NB4 (cell line): ENCODE measurements around the gene LTBP4.

Source experiments
- DNase-seq: peaks from one replicate; pipeline ENCODE4 v3.0.0; 2010; ENCODE audit warnings: low read depth
- H3K4me3 ChIP-seq: one replicate; pipeline ENCODE4 v1.5.1; 2011; ENCODE audit warnings: mild to moderate bottlenecking, low read depth, low read length, moderate library complexity
- CTCF ChIP-seq: IDR thresholded peaks from one replicate; pipeline ENCODE4 v1.5.1; 2012; ENCODE audit warnings: low read depth, low read length
- MYC ChIP-seq: IDR thresholded peaks from 2 replicates; pipeline ENCODE4 v1.6.1; 2011; ENCODE audit warnings: low read depth, low read length
- POLR2A ChIP-seq: IDR thresholded peaks from 2 replicates; pipeline ENCODE4 v1.6.1; 2011; ENCODE audit warnings: mild to moderate bottlenecking; ENCODE audit not compliant: insufficient read length; ENCODE audit errors: extremely low read depth
- TF ChIP-seq, protein P1 (sequence below): IDR thresholded peaks from 2 replicates; pipeline ENCODE4 v1.6.1; 2011; ENCODE audit warnings: low read depth, low read length

The LTBP4 gene, protein sequence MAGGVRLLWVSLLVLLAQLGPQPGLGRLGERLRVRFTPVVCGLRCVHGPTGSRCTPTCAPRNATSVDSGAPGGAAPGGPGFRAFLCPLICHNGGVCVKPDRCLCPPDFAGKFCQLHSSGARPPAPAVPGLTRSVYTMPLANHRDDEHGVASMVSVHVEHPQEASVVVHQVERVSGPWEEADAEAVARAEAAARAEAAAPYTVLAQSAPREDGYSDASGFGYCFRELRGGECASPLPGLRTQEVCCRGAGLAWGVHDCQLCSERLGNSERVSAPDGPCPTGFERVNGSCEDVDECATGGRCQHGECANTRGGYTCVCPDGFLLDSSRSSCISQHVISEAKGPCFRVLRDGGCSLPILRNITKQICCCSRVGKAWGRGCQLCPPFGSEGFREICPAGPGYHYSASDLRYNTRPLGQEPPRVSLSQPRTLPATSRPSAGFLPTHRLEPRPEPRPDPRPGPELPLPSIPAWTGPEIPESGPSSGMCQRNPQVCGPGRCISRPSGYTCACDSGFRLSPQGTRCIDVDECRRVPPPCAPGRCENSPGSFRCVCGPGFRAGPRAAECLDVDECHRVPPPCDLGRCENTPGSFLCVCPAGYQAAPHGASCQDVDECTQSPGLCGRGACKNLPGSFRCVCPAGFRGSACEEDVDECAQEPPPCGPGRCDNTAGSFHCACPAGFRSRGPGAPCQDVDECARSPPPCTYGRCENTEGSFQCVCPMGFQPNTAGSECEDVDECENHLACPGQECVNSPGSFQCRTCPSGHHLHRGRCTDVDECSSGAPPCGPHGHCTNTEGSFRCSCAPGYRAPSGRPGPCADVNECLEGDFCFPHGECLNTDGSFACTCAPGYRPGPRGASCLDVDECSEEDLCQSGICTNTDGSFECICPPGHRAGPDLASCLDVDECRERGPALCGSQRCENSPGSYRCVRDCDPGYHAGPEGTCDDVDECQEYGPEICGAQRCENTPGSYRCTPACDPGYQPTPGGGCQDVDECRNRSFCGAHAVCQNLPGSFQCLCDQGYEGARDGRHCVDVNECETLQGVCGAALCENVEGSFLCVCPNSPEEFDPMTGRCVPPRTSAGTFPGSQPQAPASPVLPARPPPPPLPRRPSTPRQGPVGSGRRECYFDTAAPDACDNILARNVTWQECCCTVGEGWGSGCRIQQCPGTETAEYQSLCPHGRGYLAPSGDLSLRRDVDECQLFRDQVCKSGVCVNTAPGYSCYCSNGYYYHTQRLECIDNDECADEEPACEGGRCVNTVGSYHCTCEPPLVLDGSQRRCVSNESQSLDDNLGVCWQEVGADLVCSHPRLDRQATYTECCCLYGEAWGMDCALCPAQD (N-terminal part only)

GRCh38 chr19:40601134-40601974 is at the start of gene LTBP4:
TSS of gene LTBP4 (plus strand) at chr19:40601369. CDS start at chr19:40601388, 19 bp downstream.
- DNase-seq, result no peak
- H3K4me3 ChIP-seq, result no peak within 1 kb of the TSS
- TF ChIP-seq, protein P1, sequence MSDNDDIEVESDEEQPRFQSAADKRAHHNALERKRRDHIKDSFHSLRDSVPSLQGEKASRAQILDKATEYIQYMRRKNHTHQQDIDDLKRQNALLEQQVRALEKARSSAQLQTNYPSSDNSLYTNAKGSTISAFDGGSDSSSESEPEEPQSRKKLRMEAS, result no peak
- TF ChIP-seq MYC (no peak), POLR2A (no peak), CTCF (no peak)

GRCh38 chr19:40552848-40553247 is 48.3 kb upstream of the LTBP4 start:
- TF ChIP-seq MYC (no peak), POLR2A (no peak), CTCF (no peak)
- TF ChIP-seq, protein P1, result no peak
- DNase-seq, result no peak
- H3K4me3 ChIP-seq, result no peak overlapping the region

DNA sequence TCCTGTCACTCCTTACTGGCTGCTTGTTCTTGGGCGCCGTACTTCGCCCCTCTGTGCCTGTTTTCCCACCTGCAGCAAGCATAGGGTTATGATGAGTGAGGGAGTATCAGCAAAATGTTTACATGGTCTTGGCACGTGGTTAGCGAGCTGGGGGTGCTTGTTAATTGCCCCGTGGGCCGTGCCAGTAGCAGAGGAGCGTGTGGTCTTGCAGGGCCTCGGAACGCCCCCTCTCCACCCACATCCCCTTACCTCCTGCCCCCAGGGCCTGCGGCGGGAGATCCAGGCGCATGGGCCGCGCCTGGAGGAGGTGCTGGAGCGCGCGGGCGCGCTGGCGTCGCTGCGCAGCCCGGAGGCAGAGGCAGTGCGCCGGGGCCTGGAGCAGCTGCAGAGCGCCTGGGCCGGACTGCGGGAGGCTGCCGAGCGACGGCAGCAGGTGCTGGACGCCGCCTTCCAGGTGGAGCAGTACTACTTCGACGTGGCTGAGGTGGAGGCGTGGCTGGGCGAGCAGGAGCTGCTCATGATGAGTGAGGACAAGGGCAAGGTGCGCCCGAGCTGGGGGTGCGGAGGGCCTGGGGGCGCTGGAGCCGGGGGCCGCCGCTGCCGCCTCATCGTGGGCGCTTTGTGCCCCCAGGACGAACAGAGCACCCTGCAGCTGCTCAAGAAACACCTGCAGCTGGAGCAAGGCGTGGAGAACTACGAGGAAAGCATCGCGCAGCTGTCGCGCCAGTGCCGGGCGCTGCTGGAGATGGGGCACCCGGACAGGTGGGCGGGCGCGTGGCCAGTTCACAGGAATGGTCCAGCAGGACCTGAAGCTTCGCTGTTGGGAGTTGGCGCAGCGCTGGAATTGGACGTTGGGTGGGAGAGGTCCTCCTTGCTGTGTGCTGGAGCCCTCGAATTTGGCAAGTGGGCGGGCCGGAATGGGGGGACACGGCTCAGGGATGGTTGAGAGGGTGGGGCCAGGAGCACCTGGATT is 47.0 kb upstream of the LTBP4 start:
- TF ChIP-seq MYC (no peak), CTCF (no peak), POLR2A (no peak)
- DNase-seq, result no peak
- no peak overlapping the region for H3K4me3 ChIP-seq

DNA sequence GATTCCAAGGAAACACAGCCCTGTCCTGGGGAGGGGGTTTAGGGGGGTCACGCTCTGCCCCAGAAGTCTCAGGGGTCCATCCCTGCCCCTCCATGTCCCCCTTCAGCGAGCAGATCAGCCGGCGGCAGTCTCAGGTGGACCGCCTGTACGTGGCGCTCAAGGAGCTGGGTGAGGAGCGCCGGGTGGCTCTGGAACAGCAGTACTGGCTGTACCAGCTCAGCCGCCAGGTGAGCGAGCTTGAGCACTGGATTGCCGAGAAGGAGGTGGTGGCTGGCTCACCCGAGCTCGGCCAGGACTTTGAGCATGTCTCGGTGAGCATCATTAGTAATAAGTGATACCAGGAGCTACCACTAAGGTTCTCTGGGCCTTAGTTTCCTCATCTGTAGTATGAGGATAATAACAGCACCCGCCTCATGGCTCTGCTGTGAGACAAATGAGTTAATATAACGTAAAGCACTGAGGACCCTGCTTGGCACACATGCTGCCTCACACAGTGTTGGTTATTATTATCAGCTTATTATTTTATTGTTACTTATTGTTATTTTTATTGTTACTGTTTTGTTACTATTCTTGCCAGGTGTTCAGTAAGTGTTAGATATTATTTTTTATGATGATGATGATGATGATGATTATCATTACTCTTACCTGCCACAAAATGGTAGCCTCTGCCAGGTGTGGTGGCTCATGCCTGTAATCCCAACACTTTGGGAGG is 45.0 kb upstream of the LTBP4 start:
- TF ChIP-seq, protein P1, result no peak
- no peak for TF ChIP-seq MYC
- no peak for TF ChIP-seq POLR2A
- no peak overlapping the region for H3K4me3 ChIP-seq
- no peak for DNase-seq
